HEK293 (cell line): ENCODE results near the gene ESRRG.

ENCODE experiments used
- CTCF ChIA-PET: fragments of 350-600 bp; formaldehyde crosslinking; extraction: SDS; loops from one replicate; lab custom pipeline; 2021; ENCODE audit warnings: antibody characterized with exemption; lab: Yijun Ruan, JAX
- POLR2A ChIA-PET: fragments of 300-600 bp; formaldehyde crosslinking; extraction: SDS; loops from one replicate; lab custom pipeline; 2020; ENCODE audit warnings: antibody characterized with exemption, inconsistent platforms; lab: Yijun Ruan, JAX
- H3K27ac ChIP-seq: fragments of 200-500 bp; sonication (Bioruptor generic); 2 replicates; pipeline ENCODE4 v1.5.1; 2014; ENCODE audit warnings: low read depth, low read length, control low read depth, inconsistent platforms; ENCODE audit errors: extremely low read depth
- H3K36me3 ChIP-seq, 2 experiments: fragments of 200-500 bp in 1 of 2; sonication (Bioruptor generic) in 1 of 2; 1 replicate in 1 of 2; 2 replicates in 1 of 2; pipeline ENCODE4 v1.5.1; 2014 to 2017; ENCODE audit warnings: inconsistent platforms in 2 of 2, low read length in 2 of 2; ENCODE audit not compliant: control insufficient read depth in 2 of 2, insufficient read depth in 1 of 2
- H3K4me1 ChIP-seq: fragments of 200-500 bp; sonication (Bioruptor generic); 2 replicates; pipeline ENCODE4 v1.5.1; 2014; ENCODE audit warnings: mild to moderate bottlenecking, low read length, inconsistent platforms; ENCODE audit not compliant: control insufficient read depth, insufficient read depth
- H3K4me3 ChIP-seq: 2 replicates; pipeline ENCODE4 v1.5.1; 2011; ENCODE audit warnings: low read depth, mild to moderate bottlenecking, control low read depth, low read length, moderate library complexity
- H3K9me3 ChIP-seq: fragments of 200-500 bp; sonication (Bioruptor generic); 2 replicates; pipeline ENCODE4 v1.5.1; 2014; ENCODE audit warnings: low read depth, low read length, inconsistent platforms; ENCODE audit not compliant: control insufficient read depth, insufficient read depth
- BCL11A ChIP-seq: fragments of 450-650 bp; formaldehyde crosslinking; IDR thresholded peaks from 2 replicates; pipeline ENCODE4 v1.5.1; 2016; ENCODE audit warnings: low read depth, missing biosample characterization, missing genetic modification characterization
- GLI4 ChIP-seq: fragments of 450-650 bp; formaldehyde crosslinking; IDR thresholded peaks from 2 replicates; pipeline ENCODE4 v1.5.1; 2016; ENCODE audit warnings: missing biosample characterization, missing genetic modification characterization
- KLF17 ChIP-seq: fragments of 450-650 bp; formaldehyde crosslinking; IDR thresholded peaks from 2 replicates; pipeline ENCODE4 v1.5.1; 2016; ENCODE audit warnings: missing biosample characterization, missing genetic modification characterization
- KLF8 ChIP-seq: fragments of 450-650 bp; formaldehyde crosslinking; IDR thresholded peaks from 2 replicates; pipeline ENCODE4 v1.5.1; 2016; ENCODE audit warnings: missing biosample characterization, missing genetic modification characterization
- SCRT2 ChIP-seq: fragments of 450-650 bp; formaldehyde crosslinking; IDR thresholded peaks from 2 replicates; pipeline ENCODE4 v1.5.1; 2016; ENCODE audit warnings: missing biosample characterization, missing genetic modification characterization
- ZBTB10 ChIP-seq: fragments of 450-650 bp; formaldehyde crosslinking; IDR thresholded peaks from 2 replicates; pipeline ENCODE4 v1.5.1; 2016; ENCODE audit warnings: missing biosample characterization, missing genetic modification characterization
- ZBTB49 ChIP-seq: fragments of 450-650 bp; formaldehyde crosslinking; IDR thresholded peaks from 2 replicates; pipeline ENCODE4 v1.5.1; 2016; ENCODE audit warnings: missing biosample characterization, missing genetic modification characterization, low read depth
- ZBTB6 ChIP-seq: fragments of 450-650 bp; formaldehyde crosslinking; IDR thresholded peaks from 2 replicates; pipeline ENCODE4 v1.5.1; 2017; ENCODE audit warnings: missing biosample characterization, missing genetic modification characterization
- ZBTB7A ChIP-seq: fragments of 450-650 bp; formaldehyde crosslinking; IDR thresholded peaks from 2 replicates; pipeline ENCODE4 v1.5.1; 2016; ENCODE audit warnings: low read depth, missing biosample characterization, missing genetic modification characterization
- ZFHX2 ChIP-seq: fragments of 450-650 bp; formaldehyde crosslinking; conservative IDR thresholded peaks from 2 replicates; pipeline ENCODE4 v1.5.1; 2016; ENCODE audit warnings: missing biosample characterization, missing genetic modification characterization
- ZFP37 ChIP-seq: fragments of 450-650 bp; formaldehyde crosslinking; IDR thresholded peaks from 2 replicates; pipeline ENCODE4 v1.5.1; 2016; ENCODE audit warnings: missing biosample characterization, missing genetic modification characterization
- ZFP69B ChIP-seq: fragments of 450-650 bp; formaldehyde crosslinking; IDR thresholded peaks from 2 replicates; pipeline ENCODE4 v1.5.1; 2016; ENCODE audit warnings: missing biosample characterization, missing genetic modification characterization
- ZNF133 ChIP-seq: fragments of 450-650 bp; formaldehyde crosslinking; IDR thresholded peaks from 2 replicates; pipeline ENCODE4 v1.5.1; 2016; ENCODE audit warnings: missing biosample characterization, missing genetic modification characterization
- ZNF140 ChIP-seq: fragments of 450-650 bp; formaldehyde crosslinking; IDR thresholded peaks from 2 replicates; pipeline ENCODE4 v1.5.1; 2016; ENCODE audit warnings: missing biosample characterization, missing genetic modification characterization
- ZNF214 ChIP-seq: fragments of 450-650 bp; formaldehyde crosslinking; IDR thresholded peaks from 2 replicates; pipeline ENCODE4 v1.5.1; 2017; ENCODE audit warnings: missing biosample characterization, mild to moderate bottlenecking, missing genetic modification characterization, borderline replicate concordance
- ZNF248 ChIP-seq: fragments of 450-650 bp; formaldehyde crosslinking; IDR thresholded peaks from 2 replicates; pipeline ENCODE4 v1.5.1; 2017; ENCODE audit warnings: missing biosample characterization, missing genetic modification characterization
- ZNF266 ChIP-seq: fragments of 450-650 bp; formaldehyde crosslinking; IDR thresholded peaks from 2 replicates; pipeline ENCODE4 v1.5.1; 2016; ENCODE audit warnings: missing biosample characterization, missing genetic modification characterization, low read depth
- ZNF488 ChIP-seq: fragments of 450-650 bp; formaldehyde crosslinking; IDR thresholded peaks from 2 replicates; pipeline ENCODE4 v1.5.1; 2016; ENCODE audit warnings: missing biosample characterization, missing genetic modification characterization
- ZNF530 ChIP-seq: fragments of 450-650 bp; formaldehyde crosslinking; IDR thresholded peaks from 2 replicates; pipeline ENCODE4 v1.5.1; 2016; ENCODE audit warnings: low read depth, missing biosample characterization, missing genetic modification characterization
- ZNF561 ChIP-seq: fragments of 450-650 bp; IDR thresholded peaks from 2 replicates; pipeline ENCODE4 v1.5.1; 2018; ENCODE audit warnings: missing biosample characterization, missing genetic modification characterization, borderline replicate concordance
- ZNF629 ChIP-seq: fragments of 450-650 bp; formaldehyde crosslinking; IDR thresholded peaks from 2 replicates; pipeline ENCODE4 v1.5.1; 2017; ENCODE audit warnings: missing biosample characterization, missing genetic modification characterization
- ZNF645 ChIP-seq: fragments of 450-650 bp; formaldehyde crosslinking; IDR thresholded peaks from 2 replicates; pipeline ENCODE4; 2016; ENCODE audit warnings: missing biosample characterization, missing genetic modification characterization
- ZNF768 ChIP-seq: fragments of 450-650 bp; formaldehyde crosslinking; IDR thresholded peaks from 2 replicates; pipeline ENCODE4 v1.5.1; 2018; ENCODE audit warnings: missing biosample characterization, mild to moderate bottlenecking, missing genetic modification characterization

The ESRRG gene

GRCh38 chr1:216710598-216711333 lies 12.5 kb downstream of the ESRRG start:
- no peaks in the 10 kb centered on the region for H3K9me3 ChIP-seq
- H3K4me3 ChIP-seq: no peak overlapping the region
- no peak overlapping the region for H3K27ac ChIP-seq
- CTCF ChIA-PET: no interaction called here
- POLR2A ChIA-PET: no interaction called here
- TF ChIP-seq SCRT2 (tag by site-specific recombination) (no peak), ZFP69B (tag by site-specific recombination) (no peak)
- H3K36me3 ChIP-seq: no peaks in the 10 kb centered on the region
- H3K4me1 ChIP-seq: no peaks in the 10 kb centered on the region

- POLR2A ChIA-PET: no interaction called here
- no peaks in the 10 kb centered on the region for H3K36me3 ChIP-seq
- TF ChIP-seq ZNF645 (tag by site-specific recombination): no peak
- TF ChIP-seq ZBTB7A (tag by site-specific recombination): no peak
- no peak for TF ChIP-seq ZFHX2 (tag by site-specific recombination)
- TF ChIP-seq ZNF530 (tag by site-specific recombination): no peak
- TF ChIP-seq ZNF266 (tag by site-specific recombination): no peak
- no peak for TF ChIP-seq ZBTB6
- TF ChIP-seq GLI4 (tag by site-specific recombination): no peak
- TF ChIP-seq ZNF133 (tag by site-specific recombination): no peak
- no peak for TF ChIP-seq KLF8 (tag by site-specific recombination)
- no peaks in the 10 kb centered on the region for H3K4me1 ChIP-seq
- H3K4me3 ChIP-seq: no peak overlapping the region
- no peak overlapping the region for H3K27ac ChIP-seq
- CTCF ChIA-PET: no interaction called here
- H3K9me3 ChIP-seq: no peaks in the 10 kb centered on the region
Measured at GRCh38 chr1:216710055-216710454, 13.2 kb downstream of the ESRRG start.

GRCh38 chr1:216705676-216706075 lies 17.6 kb downstream of the ESRRG start:
- no peak overlapping the region for H3K27ac ChIP-seq
- CTCF ChIA-PET: no interaction called here
- H3K4me3 ChIP-seq: no peak overlapping the region
- H3K9me3 ChIP-seq: no peaks in the 10 kb centered on the region
- POLR2A ChIA-PET: no interaction called here
- no peaks in the 10 kb centered on the region for H3K36me3 ChIP-seq
- H3K4me1 ChIP-seq: no peaks in the 10 kb centered on the region
- TF ChIP-seq ZNF629 (no peak), KLF17 (no peak), ZNF561 (no peak), ZNF768 (tag by site-specific recombination) (no peak), ZNF140 (tag by site-specific recombination) (no peak), ZNF488 (no peak), ZNF214 (tag by site-specific recombination) (no peak), ZNF248 (tag by site-specific recombination) (no peak), ZBTB10 (tag by site-specific recombination) (no peak), BCL11A (tag by site-specific recombination) (no peak), ZFP37 (tag by site-specific recombination) (no peak), ZBTB49 (tag by site-specific recombination) (no peak)
